Stimulated activated CD8-positive, alpha-beta memory T cell treated with anti-CD3 and anti-CD28 coated beads, Interleukin-7, amount 100 ng/mL, for 48 hours (primary cell): ENCODE results near the gene CXXC5.

Experiments
- DNase-seq, 2 donors: peaks; one replicate each; pipeline ENCODE4 v3.0.0-alpha.2; 2020; ENCODE audit warnings: low read depth in 1 of 2; ENCODE audit errors: extremely low read depth in 1 of 2

Gene CXXC5

GRCh38 chr5:139690803-139691629 is 42.9 kb downstream of the CXXC5 start:
- DNase-seq: no peak

- no peak for DNase-seq
Observed at GRCh38 chr5:139692148-139692547, 44.0 kb downstream of the CXXC5 start.

GRCh38 chr5:139692679-139693308 is 44.6 kb downstream of the CXXC5 start:
- no peak for DNase-seq

- no peak for DNase-seq
Observed at GRCh38 chr5:139693676-139694364, 45.7 kb downstream of the CXXC5 start.

- no peak for DNase-seq
Observed at GRCh38 chr5:139694556-139695177, 46.5 kb downstream of the CXXC5 start.

- DNase-seq: no peak
Observed at GRCh38 chr5:139695178-139695573, 47.0 kb downstream of the CXXC5 start.

GRCh38 chr5:139696167-139696893 is 48.2 kb downstream of the CXXC5 start:
- DNase-seq: no peak

GRCh38 chr5:139696894-139697658 is 48.9 kb downstream of the CXXC5 start:
- no peak for DNase-seq

- DNase-seq: no peak
Observed at GRCh38 chr5:139698490-139699146, 50.5 kb downstream of the CXXC5 start.

GRCh38 chr5:139699351-139699750 is 51.2 kb downstream of the CXXC5 start:
- no peak for DNase-seq

GRCh38 chr5:139700711-139701055 is 52.5 kb downstream of the CXXC5 start:
- DNase-seq: no peak

- DNase-seq: no peak
Observed at GRCh38 chr5:139701056-139701741, 53.0 kb downstream of the CXXC5 start.

GRCh38 chr5:139702548-139702947 is 54.4 kb downstream of the CXXC5 start:
- DNase-seq: no peak

GRCh38 chr5:139704748-139705147 is 56.6 kb downstream of the CXXC5 start:
- no peak for DNase-seq

- no peak for DNase-seq
Observed at GRCh38 chr5:139705191-139705590, 57.0 kb downstream of the CXXC5 start.

- DNase-seq: no peak
Observed at GRCh38 chr5:139705655-139706587, 57.8 kb downstream of the CXXC5 start.

GRCh38 chr5:139707445-139708003 is 59.4 kb downstream of the CXXC5 start:
- DNase-seq: no peak

GRCh38 chr5:139708434-139708861 is 60.3 kb downstream of the CXXC5 start:
- no peak for DNase-seq
